OCI-LY1 (cell line): Measurements from ENCODE around the gene SNRNP70.

Experiments used
- EZH2 ChIP-seq: fragments of 200-600 bp; sonication (generic), shearing (Covaris generic); IDR thresholded peaks from 2 replicates; pipeline ENCODE4 v1.8.0; 2017; ENCODE audit warnings: borderline replicate concordance, mixed run types, mild to moderate bottlenecking, antibody characterized with exemption, low read length, moderate library complexity, mixed read lengths
- TF ChIP-seq, protein P1 (sequence below): fragments of 200-600 bp; sonication (generic), shearing (Covaris generic); IDR thresholded peaks from 2 replicates; pipeline ENCODE4 v1.5.1; 2017; ENCODE audit warnings: mild to moderate bottlenecking, antibody characterized with exemption, low read length, moderate library complexity, mixed read lengths

DNA sequence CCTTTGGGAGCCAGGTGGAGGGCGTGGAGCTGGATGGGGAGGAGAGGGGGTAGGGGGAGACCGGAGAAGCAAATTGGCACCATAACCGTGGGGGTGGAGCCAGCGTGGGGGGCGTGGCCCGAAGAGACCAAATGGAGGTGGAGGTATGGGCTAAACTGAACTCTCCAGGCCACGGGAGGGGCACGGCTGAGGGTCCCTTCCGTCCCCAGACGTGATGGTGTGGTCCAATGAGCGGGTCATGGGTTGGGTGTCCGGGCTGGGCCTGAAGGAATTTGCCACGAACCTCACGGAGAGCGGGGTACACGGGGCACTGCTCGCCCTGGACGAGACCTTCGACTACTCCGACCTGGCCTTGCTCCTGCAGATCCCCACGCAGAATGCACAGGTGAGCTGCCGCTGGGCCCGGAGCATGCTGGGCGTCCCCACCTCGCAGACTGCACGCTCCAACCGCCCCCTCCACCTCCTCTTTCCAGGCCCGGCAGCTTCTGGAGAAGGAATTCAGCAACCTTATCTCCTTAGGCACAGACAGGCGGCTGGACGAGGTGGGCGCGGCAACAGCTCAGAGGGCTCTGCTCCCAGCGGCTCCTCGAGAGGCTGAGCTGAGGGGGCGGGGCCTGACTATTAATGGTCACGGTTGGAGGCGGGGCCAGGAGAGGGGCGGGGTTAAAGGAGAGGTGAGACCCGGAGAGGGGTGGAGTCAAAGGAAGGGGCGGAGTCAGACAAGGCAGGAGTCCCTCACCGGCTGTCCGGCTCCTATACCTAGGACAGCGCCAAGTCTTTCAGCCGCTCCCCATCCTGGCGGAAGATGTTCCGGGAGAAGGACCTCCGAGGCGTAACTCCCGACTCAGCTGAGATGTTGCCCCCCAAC is 63.8 kb downstream of the SNRNP70 start:
- no peak for TF ChIP-seq EZH2
- TF ChIP-seq, protein P1, sequence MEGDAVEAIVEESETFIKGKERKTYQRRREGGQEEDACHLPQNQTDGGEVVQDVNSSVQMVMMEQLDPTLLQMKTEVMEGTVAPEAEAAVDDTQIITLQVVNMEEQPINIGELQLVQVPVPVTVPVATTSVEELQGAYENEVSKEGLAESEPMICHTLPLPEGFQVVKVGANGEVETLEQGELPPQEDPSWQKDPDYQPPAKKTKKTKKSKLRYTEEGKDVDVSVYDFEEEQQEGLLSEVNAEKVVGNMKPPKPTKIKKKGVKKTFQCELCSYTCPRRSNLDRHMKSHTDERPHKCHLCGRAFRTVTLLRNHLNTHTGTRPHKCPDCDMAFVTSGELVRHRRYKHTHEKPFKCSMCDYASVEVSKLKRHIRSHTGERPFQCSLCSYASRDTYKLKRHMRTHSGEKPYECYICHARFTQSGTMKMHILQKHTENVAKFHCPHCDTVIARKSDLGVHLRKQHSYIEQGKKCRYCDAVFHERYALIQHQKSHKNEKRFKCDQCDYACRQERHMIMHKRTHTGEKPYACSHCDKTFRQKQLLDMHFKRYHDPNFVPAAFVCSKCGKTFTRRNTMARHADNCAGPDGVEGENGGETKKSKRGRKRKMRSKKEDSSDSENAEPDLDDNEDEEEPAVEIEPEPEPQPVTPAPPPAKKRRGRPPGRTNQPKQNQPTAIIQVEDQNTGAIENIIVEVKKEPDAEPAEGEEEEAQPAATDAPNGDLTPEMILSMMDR, result no peak
